PC-3 (cell line): ENCODE data around the gene SLMAP. TPM values are rescaled to one million over a fixed set of nuclear protein-coding genes. Genes with fewer than 3 reads are reported as not detected.

Experiments
- ATAC-seq: fragments of 200-7000 bp; cut with Tn5 transposase; 2 replicates; pipeline ENCODE4 v1.9.1; 2020; ENCODE audit warnings: mild to moderate bottlenecking, moderate library complexity
- BruUV-seq: library from RNA; stranded (reverse); fragments of 400-500 nt; replicated peaks from 2 replicates; lab custom pipeline; 2021; lab: Mats Ljungman, UMichigan
- CTCF ChIA-PET: fragments of 300-600 bp; sonication (Branson Sonifier 250); formaldehyde crosslinking; loops from one replicate; lab custom pipeline; 2022; ENCODE audit warnings: antibody characterized with exemption; lab: Charles Lee
- POLR2A ChIA-PET: fragments of 300-600 bp; sonication (Branson Sonifier 250); formaldehyde crosslinking; loops from one replicate; lab custom pipeline; 2022; ENCODE audit warnings: antibody characterized with exemption; ENCODE audit not compliant: unreplicated experiment; lab: Charles Lee
- DNase-seq: peaks from one replicate; pipeline ENCODE4 v3.0.0-alpha.2; 2015
- H2AFZ ChIP-seq: fragments of 300-600 bp; sonication (generic); 2 replicates; pipeline ENCODE4 v1.6.0; 2016; ENCODE audit warnings: antibody characterized with exemption, low read length
- H3F3A ChIP-seq: fragments of 300-600 bp; sonication (generic); one replicate; pipeline ENCODE4 v1.6.0; 2017; ENCODE audit warnings: antibody characterized with exemption, low read length, control low read depth, mild to moderate bottlenecking; ENCODE audit not compliant: unreplicated experiment
- H3K27ac ChIP-seq: fragments of 300-600 bp; sonication (generic); 2 replicates; pipeline ENCODE4 v1.5.1; 2016; ENCODE audit warnings: mild to moderate bottlenecking, low read length
- H3K27me3 ChIP-seq: fragments of 300-600 bp; sonication (generic); 2 replicates; pipeline ENCODE4 v1.6.1; 2016; ENCODE audit warnings: low read length, mixed read lengths
- H3K36me3 ChIP-seq: fragments of 300-600 bp; sonication (generic); 2 replicates; pipeline ENCODE4 v1.6.1; 2016; ENCODE audit warnings: low read depth, mixed run types, low read length, mixed read lengths
- H3K4me1 ChIP-seq: fragments of 300-600 bp; sonication (generic); 2 replicates; pipeline ENCODE4 v1.5.1; 2016; ENCODE audit warnings: low read length; ENCODE audit not compliant: insufficient read depth
- H3K4me2 ChIP-seq: fragments of 300-600 bp; sonication (generic); 2 replicates; pipeline ENCODE4 v1.6.0; 2016; ENCODE audit warnings: low read length
- H3K4me3 ChIP-seq: fragments of 300-600 bp; sonication (generic); 2 replicates; pipeline ENCODE4 v1.5.1; 2016; ENCODE audit warnings: mild to moderate bottlenecking, low read length, mixed read lengths
- H3K79me2 ChIP-seq: fragments of 300-600 bp; sonication (generic); 2 replicates; pipeline ENCODE4 v1.6.1; 2017; ENCODE audit warnings: low read length, mixed read lengths
- H3K9ac ChIP-seq: fragments of 300-600 bp; sonication (generic); 2 replicates; pipeline ENCODE4 v1.6.0; 2016; ENCODE audit warnings: mild to moderate bottlenecking, low read length
- H3K9me2 ChIP-seq: fragments of 300-600 bp; sonication (generic); replicated peaks from 2 replicates; pipeline ENCODE4 v1.6.1; 2016; ENCODE audit warnings: mixed run types, low read length, mixed read lengths
- H3K9me3 ChIP-seq: fragments of 300-600 bp; sonication (generic); 2 replicates; pipeline ENCODE4 v1.6.1; 2016; ENCODE audit warnings: low read length, mixed read lengths
- H4K20me1 ChIP-seq: fragments of 300-600 bp; sonication (generic); 2 replicates; pipeline ENCODE4 v1.6.1; 2016; ENCODE audit warnings: low read length, mixed read lengths
- EZH2 ChIP-seq: fragments of 300-600 bp; sonication (generic); IDR thresholded peaks from one replicate; pipeline ENCODE4 v1.6.1; 2017; ENCODE audit warnings: antibody characterized with exemption, mild to moderate bottlenecking, low read length; ENCODE audit not compliant: unreplicated experiment
- EZH2phosphoT487 ChIP-seq: fragments of 300-600 bp; sonication (generic); IDR thresholded peaks from 2 replicates; pipeline ENCODE4 v1.6.1; 2018; ENCODE audit warnings: mild to moderate bottlenecking, antibody characterized with exemption, low read length, borderline replicate concordance
- intact Hi-C: fragments of 100-400 bp; cut with micrococcal nuclease; formaldehyde crosslinking; loops from 2 replicates; pipeline ENCODE4 v1.9.0; 2023
- total RNA-seq: library from RNA; depleted of rRNA; stranded (reverse); fragments of >200 nt; gene quantifications from 2 replicates; pipeline ENCODE4 v1.2.3, GENCODE V29; 2014
- TF ChIP-seq, protein P1 (sequence below): fragments of 300-600 bp; sonication (generic); conservative IDR thresholded peaks from 2 replicates; pipeline ENCODE4 v1.5.1; 2017; ENCODE audit warnings: antibody characterized with exemption, low read depth, mild to moderate bottlenecking, low read length

SLMAP gene
- total RNA-seq, 1 experiment from 2014 or later = 60.0 TPM

DNA sequence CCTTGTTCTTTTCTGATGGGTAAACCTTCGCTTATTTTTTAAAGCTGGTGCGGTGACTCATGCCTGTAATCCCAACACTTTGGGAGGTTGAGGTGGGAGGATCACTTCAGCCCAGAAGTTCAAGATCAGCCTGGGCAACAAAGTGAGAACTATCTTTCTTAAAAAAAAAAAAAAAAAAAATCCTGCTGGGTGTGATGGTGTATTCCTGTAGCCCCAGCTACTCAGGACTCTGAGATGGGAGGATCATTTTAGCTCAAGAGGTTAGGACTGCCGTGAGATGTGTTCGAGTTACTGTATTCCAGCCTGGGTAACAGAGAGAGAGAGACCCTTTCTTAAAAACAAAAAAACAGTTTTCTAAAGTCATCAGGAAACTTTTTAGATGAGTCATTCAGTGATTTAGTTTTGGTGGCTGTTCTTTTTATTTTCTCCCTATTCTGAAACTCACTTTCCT, 37.7 kb downstream of the SLMAP start:
- Histone ChIP-seq H3K79me2 (peaks cover 96% of the 10 kb centered on the region), H3K4me3 (no peak overlapping the region), H3K9me2 (no peaks in the 10 kb centered on the region), H3K27me3 (no peaks in the 10 kb centered on the region), H2AFZ (no peak overlapping the region), H4K20me1 (peaks cover 18% of the 10 kb centered on the region; the same call in 1 of the 2 replicates), H3K9me3 (no peaks in the 10 kb centered on the region), H3F3A (no peaks in the 10 kb centered on the region), H3K36me3 (no peaks in the 10 kb centered on the region), H3K4me2 (no peak overlapping the region), H3K9ac (no peak overlapping the region), H3K4me1 (peaks cover 36% of the 10 kb centered on the region), H3K27ac (no peak overlapping the region)
- ATAC-seq (no peak), DNase-seq (peak; percentile 19)
- no peak for TF ChIP-seq EZH2phosphoT487
- TF ChIP-seq EZH2 = no peak
- TF ChIP-seq, protein P1, sequence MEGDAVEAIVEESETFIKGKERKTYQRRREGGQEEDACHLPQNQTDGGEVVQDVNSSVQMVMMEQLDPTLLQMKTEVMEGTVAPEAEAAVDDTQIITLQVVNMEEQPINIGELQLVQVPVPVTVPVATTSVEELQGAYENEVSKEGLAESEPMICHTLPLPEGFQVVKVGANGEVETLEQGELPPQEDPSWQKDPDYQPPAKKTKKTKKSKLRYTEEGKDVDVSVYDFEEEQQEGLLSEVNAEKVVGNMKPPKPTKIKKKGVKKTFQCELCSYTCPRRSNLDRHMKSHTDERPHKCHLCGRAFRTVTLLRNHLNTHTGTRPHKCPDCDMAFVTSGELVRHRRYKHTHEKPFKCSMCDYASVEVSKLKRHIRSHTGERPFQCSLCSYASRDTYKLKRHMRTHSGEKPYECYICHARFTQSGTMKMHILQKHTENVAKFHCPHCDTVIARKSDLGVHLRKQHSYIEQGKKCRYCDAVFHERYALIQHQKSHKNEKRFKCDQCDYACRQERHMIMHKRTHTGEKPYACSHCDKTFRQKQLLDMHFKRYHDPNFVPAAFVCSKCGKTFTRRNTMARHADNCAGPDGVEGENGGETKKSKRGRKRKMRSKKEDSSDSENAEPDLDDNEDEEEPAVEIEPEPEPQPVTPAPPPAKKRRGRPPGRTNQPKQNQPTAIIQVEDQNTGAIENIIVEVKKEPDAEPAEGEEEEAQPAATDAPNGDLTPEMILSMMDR = no peak
- ChIA-PET POLR2A (interaction anchor here (0.6 kb wide), 1 partner anchor 28 kb away, joined by 4 read pairs; no protein-coding TSS in a partner anchor), CTCF (interaction anchor here (0.5 to 0.7 kb wide), 2 partner anchors 12 to 60 kb away, joined by 4 to 5 read pairs; no protein-coding TSS in a partner anchor)
- intact Hi-C loops = no loop called here
- no TSS peak for BruUV-seq

DNA sequence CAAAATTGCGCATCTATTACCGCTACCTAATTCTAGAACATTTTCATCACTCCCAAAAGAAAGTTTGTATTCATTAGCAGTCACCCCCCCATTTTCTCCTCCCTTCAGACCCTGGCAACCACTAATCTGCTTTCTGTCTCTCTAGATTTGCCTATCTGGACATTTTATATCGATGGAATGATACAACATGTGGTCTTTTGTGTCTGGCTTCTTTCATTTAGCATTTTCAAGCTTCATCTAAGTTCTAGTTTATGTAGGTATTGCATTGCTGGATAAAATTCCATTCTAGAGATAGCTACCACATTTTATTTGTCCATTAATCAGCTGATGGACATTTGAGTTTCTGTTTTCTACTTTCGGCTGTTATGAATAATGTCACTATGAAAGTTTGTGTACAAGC, 38.4 kb downstream of the SLMAP start:
- no peaks in the 10 kb centered on the region for H3K9me3 ChIP-seq
- H3K4me2 ChIP-seq = no peak overlapping the region
- H2AFZ ChIP-seq = no peak overlapping the region
- no TSS peak for BruUV-seq
- TF ChIP-seq, protein P1 = no peak
- TF ChIP-seq EZH2phosphoT487 (no peak), EZH2 (no peak)
- peaks cover 12% of the 10 kb centered on the region; the same call in 1 of the 2 replicates for H4K20me1 ChIP-seq
- H3K9ac ChIP-seq = no peak overlapping the region
- ChIA-PET CTCF (no interaction called here), POLR2A (no interaction called here)
- H3K36me3 ChIP-seq = no peaks in the 10 kb centered on the region
- intact Hi-C loops = no loop called here
- peaks cover 96% of the 10 kb centered on the region for H3K79me2 ChIP-seq
- H3K27ac ChIP-seq = no peak overlapping the region
- H3K9me2 ChIP-seq = no peaks in the 10 kb centered on the region
- H3K4me1 ChIP-seq = peaks cover 29% of the 10 kb centered on the region
- no peak for ATAC-seq
- no peaks in the 10 kb centered on the region for H3K27me3 ChIP-seq
- no peak for DNase-seq
- no peaks in the 10 kb centered on the region for H3F3A ChIP-seq
- no peak overlapping the region for H3K4me3 ChIP-seq

DNA sequence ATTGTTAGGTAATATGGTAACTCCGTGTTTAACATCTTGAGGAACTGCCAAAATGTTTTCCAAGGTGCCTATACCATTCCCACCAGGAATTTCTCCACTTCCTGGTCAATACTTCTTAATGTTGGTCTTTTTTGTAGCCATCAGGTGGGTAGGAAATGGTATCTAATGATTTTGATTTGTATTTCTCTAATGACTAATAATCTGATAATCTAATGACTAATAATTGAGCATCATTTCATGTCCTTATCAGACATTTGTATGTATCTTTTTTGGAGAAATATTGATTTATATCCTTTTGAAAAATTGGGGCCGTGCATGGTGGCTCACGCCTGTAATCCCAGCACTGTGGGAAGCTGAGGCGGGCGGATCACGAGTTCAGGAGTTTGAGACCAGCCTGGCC, 38.8 kb downstream of the SLMAP start:
- POLR2A ChIA-PET = no interaction called here
- H3K4me1 ChIP-seq = peaks cover 27% of the 10 kb centered on the region
- H2AFZ ChIP-seq = no peak overlapping the region
- H3K4me3 ChIP-seq = no peak overlapping the region
- H3K27ac ChIP-seq = no peak overlapping the region
- intact Hi-C loops = no loop called here
- TF ChIP-seq EZH2phosphoT487 = no peak
- TF ChIP-seq, protein P1 = no peak
- no peak for TF ChIP-seq EZH2
- ATAC-seq = no peak
- no peak for DNase-seq
- no peak overlapping the region for H3K9ac ChIP-seq
- H3K79me2 ChIP-seq = peaks cover 96% of the 10 kb centered on the region
- no peaks in the 10 kb centered on the region for H3F3A ChIP-seq
- no TSS peak for BruUV-seq
- H3K36me3 ChIP-seq = no peaks in the 10 kb centered on the region
- CTCF ChIA-PET = no interaction called here
- H4K20me1 ChIP-seq = peaks cover 12% of the 10 kb centered on the region; the same call in 1 of the 2 replicates
- H3K4me2 ChIP-seq = no peak overlapping the region
- H3K9me2 ChIP-seq = no peaks in the 10 kb centered on the region
- H3K27me3 ChIP-seq = no peaks in the 10 kb centered on the region
- H3K9me3 ChIP-seq = no peaks in the 10 kb centered on the region
